GM23338 (cell line): ENCODE results near the gene ATP6V0E2. TPM values are rescaled to one million over a fixed set of nuclear protein-coding genes. Genes with fewer than 3 reads are reported as not detected.

ENCODE experiments used
- ATAC-seq: fragments of 200-7000 bp; cut with Tn5 transposase; 3 replicates; pipeline ENCODE4 v1.9.1; 2020
- DNase-seq: peaks from one replicate; pipeline ENCODE4 v3.0.0-alpha.2; 2015; ENCODE audit warnings: low spot score
- H2AFZ ChIP-seq: fragments of 200-600 bp; sonication (generic); 2 replicates; pipeline ENCODE4 v1.8.0; 2016; ENCODE audit warnings: antibody characterized with exemption, mild to moderate bottlenecking, moderate library complexity
- H3F3A ChIP-seq: fragments of 200-600 bp; sonication (generic); replicated peaks from 2 replicates; pipeline ENCODE4 v1.8.0; 2017; ENCODE audit warnings: antibody characterized with exemption, mixed run types, low read depth
- H3K27ac ChIP-seq: fragments of 200-600 bp; sonication (generic); 2 replicates; pipeline ENCODE4 v1.6.1; 2016; ENCODE audit warnings: low read depth
- H3K27me3 ChIP-seq: fragments of 200-600 bp; sonication (generic); 2 replicates; pipeline ENCODE4 v1.8.0; 2016; ENCODE audit warnings: mild to moderate bottlenecking, mixed run types, moderate library complexity; ENCODE audit not compliant: insufficient read depth
- H3K36me3 ChIP-seq: fragments of 200-600 bp; sonication (generic); 2 replicates; pipeline ENCODE4 v1.8.0; 2016; ENCODE audit warnings: mild to moderate bottlenecking; ENCODE audit not compliant: insufficient read depth
- H3K4me1 ChIP-seq: fragments of 200-600 bp; sonication (generic); 2 replicates; pipeline ENCODE4 v1.8.0; 2016; ENCODE audit warnings: mild to moderate bottlenecking, moderate library complexity; ENCODE audit not compliant: insufficient read depth
- H3K4me2 ChIP-seq: fragments of 200-600 bp; sonication (generic); 2 replicates; pipeline ENCODE4 v1.7.1; 2017; ENCODE audit warnings: mixed run types
- H3K4me3 ChIP-seq: fragments of 200-600 bp; sonication (generic); 2 replicates; pipeline ENCODE4 v1.6.1; 2016; ENCODE audit warnings: mixed run types
- H3K79me2 ChIP-seq: fragments of 200-600 bp; sonication (generic); replicated peaks from 2 replicates; pipeline ENCODE4 v1.8.0; 2017; ENCODE audit warnings: mild to moderate bottlenecking; ENCODE audit not compliant: insufficient read depth
- H3K9me2 ChIP-seq: fragments of 200-600 bp; sonication (generic); 2 replicates; pipeline ENCODE4 v1.8.0; 2017; ENCODE audit not compliant: insufficient read depth
- H4K20me1 ChIP-seq: fragments of 200-600 bp; sonication (generic); replicated peaks from 2 replicates; pipeline ENCODE4 v1.8.0; 2017; ENCODE audit warnings: mild to moderate bottlenecking; ENCODE audit not compliant: insufficient read depth
- H3K27ac Mint-ChIP-seq: 2 replicates; pipeline ENCODE4 v1.8.0; 2020; ENCODE audit warnings: inconsistent platforms, mild to moderate bottlenecking, moderate library complexity, mixed read lengths
- H3K27me3 Mint-ChIP-seq: 3 replicates; pipeline ENCODE4 v1.8.0; 2022; ENCODE audit warnings: low read depth, mild to moderate bottlenecking, moderate library complexity, mixed read lengths, inconsistent platforms; ENCODE audit not compliant: insufficient read depth, poor library complexity
- H3K36me3 Mint-ChIP-seq: 3 replicates; pipeline ENCODE4 v1.8.0; 2021; ENCODE audit warnings: low read depth, mild to moderate bottlenecking, inconsistent platforms, moderate library complexity, mixed read lengths
- H3K4me1 Mint-ChIP-seq: 3 replicates; pipeline ENCODE4 v1.8.0; 2020; ENCODE audit warnings: mild to moderate bottlenecking, inconsistent platforms, mixed read lengths
- H3K4me3 Mint-ChIP-seq: 3 replicates; pipeline ENCODE4 v1.8.0; 2021; ENCODE audit warnings: moderate library complexity, mild to moderate bottlenecking, inconsistent platforms, mixed read lengths
- H3K9me3 Mint-ChIP-seq: 3 replicates; pipeline ENCODE4 v1.8.0; 2020; ENCODE audit warnings: moderate library complexity, mild to moderate bottlenecking, inconsistent platforms, mixed read lengths
- CREB1 ChIP-seq: fragments of 250-450 bp; sonication (Bioruptor Pico); IDR thresholded peaks from 2 replicates; pipeline ENCODE4 v1.5.0; 2020; ENCODE audit warnings: low read depth, mild to moderate bottlenecking, moderate library complexity
- EZH2 ChIP-seq: fragments of 200-600 bp; sonication (generic); IDR thresholded peaks from one replicate; pipeline ENCODE4 v1.8.0; 2017; ENCODE audit warnings: antibody characterized with exemption, mild to moderate bottlenecking, low read depth; ENCODE audit not compliant: unreplicated experiment
- EZH2phosphoT487 ChIP-seq: fragments of 200-600 bp; sonication (generic); IDR thresholded peaks from one replicate; pipeline ENCODE4 v1.8.1; 2018; ENCODE audit warnings: antibody characterized with exemption; ENCODE audit not compliant: unreplicated experiment
- JUNB ChIP-seq: IDR thresholded peaks from one replicate; pipeline ENCODE4 v1.6.1; 2016; ENCODE audit warnings: antibody characterized with exemption; ENCODE audit not compliant: unreplicated experiment
- NANOG ChIP-seq: IDR thresholded peaks from 2 replicates; pipeline ENCODE4 v1.6.1; 2016; ENCODE audit warnings: antibody characterized with exemption, borderline replicate concordance
- POLR2AphosphoS5 ChIP-seq: IDR thresholded peaks from 2 replicates; pipeline ENCODE4 v1.6.1; 2016; ENCODE audit warnings: antibody characterized with exemption, low read depth
- STAT1 ChIP-seq: IDR thresholded peaks from one replicate; pipeline ENCODE4 v1.6.1; 2016; ENCODE audit warnings: antibody characterized with exemption; ENCODE audit not compliant: unreplicated experiment
- ZNF114 ChIP-seq: fragments of 250-450 bp; sonication (Bioruptor Pico); IDR thresholded peaks from 2 replicates; pipeline ENCODE4 v1.5.0; 2020; ENCODE audit warnings: mild to moderate bottlenecking, moderate library complexity
- ZNF331 ChIP-seq: fragments of 250-450 bp; sonication (Bioruptor Pico); IDR thresholded peaks from 2 replicates; pipeline ENCODE4 v1.5.0; 2020; ENCODE audit warnings: low read depth, mild to moderate bottlenecking, moderate library complexity
- polyA plus RNA-seq: library from polyadenylated mRNA; unstranded; fragments of >200 nt; fragmentation: Nextera tagmentation; extraction: Ambion mirVana; gene quantifications from 2 replicates; pipeline ENCODE4 v1.2.1, GENCODE V29; 2016
- total RNA-seq: library from RNA; depleted of rRNA; stranded (reverse); fragments of >200 nt; shearing (Covaris generic); gene quantifications from 2 replicates; pipeline ENCODE4 v1.2.3, GENCODE V29; 2014
- TF ChIP-seq, protein P1 (sequence below), 2 experiments: fragments of 200-600 bp in 1 of 2; sonication (generic) in 1 of 2; conservative IDR thresholded peaks; 2 replicates each; pipeline versions ENCODE4 v1.5.1 to v1.6.1; 2016 to 2017; ENCODE audit warnings: antibody characterized with exemption in 2 of 2, low read depth in 2 of 2, mild to moderate bottlenecking in 2 of 2, moderate library complexity in 1 of 2
- TF ChIP-seq, protein P2 (sequence below): fragments of 250-450 bp; sonication (Bioruptor Pico); IDR thresholded peaks from 2 replicates; pipeline ENCODE4 v1.5.0; 2020; ENCODE audit warnings: mild to moderate bottlenecking, moderate library complexity
- TF ChIP-seq, protein P3 (sequence below): IDR thresholded peaks from one replicate; pipeline ENCODE4 v1.6.1; 2018; ENCODE audit warnings: antibody characterized with exemption; ENCODE audit not compliant: unreplicated experiment

The ATP6V0E2 gene
- total and polyA plus RNA-seq, 2 experiments from 2014 or later: 15.6 to 34.7 TPM

DNA sequence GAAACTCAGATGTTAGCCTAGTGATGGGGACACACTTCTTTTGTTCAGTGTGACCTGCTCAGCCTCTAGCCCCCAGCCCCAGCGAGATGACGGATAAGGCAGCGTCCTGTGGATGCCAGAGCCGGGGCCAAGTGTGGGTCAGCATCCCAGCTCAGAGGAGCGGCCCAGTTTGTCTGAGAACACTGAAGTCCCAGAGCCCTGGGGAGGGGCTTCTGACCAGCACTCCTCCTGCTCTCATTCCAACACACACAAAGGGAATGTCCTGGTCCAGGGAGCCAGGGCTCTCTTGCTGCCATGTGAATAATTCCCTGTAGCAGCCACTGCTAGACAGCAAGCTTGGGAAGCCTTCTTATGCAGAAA, 4.5 kb upstream of the ATP6V0E2 start:
- Mint-ChIP-seq H3K4me1 (peaks cover 11% of the 10 kb centered on the region; the same call in 1 of the 3 replicates), H3K27me3 (peaks cover 11% of the 10 kb centered on the region), H3K4me3 (no peak overlapping the region), H3K36me3 (no peaks in the 10 kb centered on the region), H3K27ac (no peak overlapping the region), H3K9me3 (no peaks in the 10 kb centered on the region)
- no peaks in the 10 kb centered on the region for H3K9me2 ChIP-seq
- no peaks in the 10 kb centered on the region for H4K20me1 ChIP-seq
- DNase-seq (no peak), ATAC-seq (no peak)
- no peak overlapping the region for H3K27ac ChIP-seq
- peaks cover 9% of the 10 kb centered on the region; the same call in 1 of the 2 replicates for H3F3A ChIP-seq
- H2AFZ ChIP-seq: no peak overlapping the region
- H3K79me2 ChIP-seq: no peaks in the 10 kb centered on the region
- H3K27me3 ChIP-seq: peaks cover 14% of the 10 kb centered on the region
- no peak overlapping the region for H3K4me2 ChIP-seq
- TF ChIP-seq CREB1 (CRISPR knock-in tag) (no peak), POLR2AphosphoS5 (no peak), ZNF114 (CRISPR knock-in tag) (no peak), ZNF331 (CRISPR knock-in tag) (no peak), EZH2phosphoT487 (no peak), EZH2 (no peak), NANOG (no peak), STAT1 (no peak), JUNB (no peak)
- TF ChIP-seq, protein P1, sequence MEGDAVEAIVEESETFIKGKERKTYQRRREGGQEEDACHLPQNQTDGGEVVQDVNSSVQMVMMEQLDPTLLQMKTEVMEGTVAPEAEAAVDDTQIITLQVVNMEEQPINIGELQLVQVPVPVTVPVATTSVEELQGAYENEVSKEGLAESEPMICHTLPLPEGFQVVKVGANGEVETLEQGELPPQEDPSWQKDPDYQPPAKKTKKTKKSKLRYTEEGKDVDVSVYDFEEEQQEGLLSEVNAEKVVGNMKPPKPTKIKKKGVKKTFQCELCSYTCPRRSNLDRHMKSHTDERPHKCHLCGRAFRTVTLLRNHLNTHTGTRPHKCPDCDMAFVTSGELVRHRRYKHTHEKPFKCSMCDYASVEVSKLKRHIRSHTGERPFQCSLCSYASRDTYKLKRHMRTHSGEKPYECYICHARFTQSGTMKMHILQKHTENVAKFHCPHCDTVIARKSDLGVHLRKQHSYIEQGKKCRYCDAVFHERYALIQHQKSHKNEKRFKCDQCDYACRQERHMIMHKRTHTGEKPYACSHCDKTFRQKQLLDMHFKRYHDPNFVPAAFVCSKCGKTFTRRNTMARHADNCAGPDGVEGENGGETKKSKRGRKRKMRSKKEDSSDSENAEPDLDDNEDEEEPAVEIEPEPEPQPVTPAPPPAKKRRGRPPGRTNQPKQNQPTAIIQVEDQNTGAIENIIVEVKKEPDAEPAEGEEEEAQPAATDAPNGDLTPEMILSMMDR (conservative IDR thresholded peaks at IDR 0.05; ENCODE audit: low read depth in 2 of 2): no peak
- TF ChIP-seq, protein P2, sequence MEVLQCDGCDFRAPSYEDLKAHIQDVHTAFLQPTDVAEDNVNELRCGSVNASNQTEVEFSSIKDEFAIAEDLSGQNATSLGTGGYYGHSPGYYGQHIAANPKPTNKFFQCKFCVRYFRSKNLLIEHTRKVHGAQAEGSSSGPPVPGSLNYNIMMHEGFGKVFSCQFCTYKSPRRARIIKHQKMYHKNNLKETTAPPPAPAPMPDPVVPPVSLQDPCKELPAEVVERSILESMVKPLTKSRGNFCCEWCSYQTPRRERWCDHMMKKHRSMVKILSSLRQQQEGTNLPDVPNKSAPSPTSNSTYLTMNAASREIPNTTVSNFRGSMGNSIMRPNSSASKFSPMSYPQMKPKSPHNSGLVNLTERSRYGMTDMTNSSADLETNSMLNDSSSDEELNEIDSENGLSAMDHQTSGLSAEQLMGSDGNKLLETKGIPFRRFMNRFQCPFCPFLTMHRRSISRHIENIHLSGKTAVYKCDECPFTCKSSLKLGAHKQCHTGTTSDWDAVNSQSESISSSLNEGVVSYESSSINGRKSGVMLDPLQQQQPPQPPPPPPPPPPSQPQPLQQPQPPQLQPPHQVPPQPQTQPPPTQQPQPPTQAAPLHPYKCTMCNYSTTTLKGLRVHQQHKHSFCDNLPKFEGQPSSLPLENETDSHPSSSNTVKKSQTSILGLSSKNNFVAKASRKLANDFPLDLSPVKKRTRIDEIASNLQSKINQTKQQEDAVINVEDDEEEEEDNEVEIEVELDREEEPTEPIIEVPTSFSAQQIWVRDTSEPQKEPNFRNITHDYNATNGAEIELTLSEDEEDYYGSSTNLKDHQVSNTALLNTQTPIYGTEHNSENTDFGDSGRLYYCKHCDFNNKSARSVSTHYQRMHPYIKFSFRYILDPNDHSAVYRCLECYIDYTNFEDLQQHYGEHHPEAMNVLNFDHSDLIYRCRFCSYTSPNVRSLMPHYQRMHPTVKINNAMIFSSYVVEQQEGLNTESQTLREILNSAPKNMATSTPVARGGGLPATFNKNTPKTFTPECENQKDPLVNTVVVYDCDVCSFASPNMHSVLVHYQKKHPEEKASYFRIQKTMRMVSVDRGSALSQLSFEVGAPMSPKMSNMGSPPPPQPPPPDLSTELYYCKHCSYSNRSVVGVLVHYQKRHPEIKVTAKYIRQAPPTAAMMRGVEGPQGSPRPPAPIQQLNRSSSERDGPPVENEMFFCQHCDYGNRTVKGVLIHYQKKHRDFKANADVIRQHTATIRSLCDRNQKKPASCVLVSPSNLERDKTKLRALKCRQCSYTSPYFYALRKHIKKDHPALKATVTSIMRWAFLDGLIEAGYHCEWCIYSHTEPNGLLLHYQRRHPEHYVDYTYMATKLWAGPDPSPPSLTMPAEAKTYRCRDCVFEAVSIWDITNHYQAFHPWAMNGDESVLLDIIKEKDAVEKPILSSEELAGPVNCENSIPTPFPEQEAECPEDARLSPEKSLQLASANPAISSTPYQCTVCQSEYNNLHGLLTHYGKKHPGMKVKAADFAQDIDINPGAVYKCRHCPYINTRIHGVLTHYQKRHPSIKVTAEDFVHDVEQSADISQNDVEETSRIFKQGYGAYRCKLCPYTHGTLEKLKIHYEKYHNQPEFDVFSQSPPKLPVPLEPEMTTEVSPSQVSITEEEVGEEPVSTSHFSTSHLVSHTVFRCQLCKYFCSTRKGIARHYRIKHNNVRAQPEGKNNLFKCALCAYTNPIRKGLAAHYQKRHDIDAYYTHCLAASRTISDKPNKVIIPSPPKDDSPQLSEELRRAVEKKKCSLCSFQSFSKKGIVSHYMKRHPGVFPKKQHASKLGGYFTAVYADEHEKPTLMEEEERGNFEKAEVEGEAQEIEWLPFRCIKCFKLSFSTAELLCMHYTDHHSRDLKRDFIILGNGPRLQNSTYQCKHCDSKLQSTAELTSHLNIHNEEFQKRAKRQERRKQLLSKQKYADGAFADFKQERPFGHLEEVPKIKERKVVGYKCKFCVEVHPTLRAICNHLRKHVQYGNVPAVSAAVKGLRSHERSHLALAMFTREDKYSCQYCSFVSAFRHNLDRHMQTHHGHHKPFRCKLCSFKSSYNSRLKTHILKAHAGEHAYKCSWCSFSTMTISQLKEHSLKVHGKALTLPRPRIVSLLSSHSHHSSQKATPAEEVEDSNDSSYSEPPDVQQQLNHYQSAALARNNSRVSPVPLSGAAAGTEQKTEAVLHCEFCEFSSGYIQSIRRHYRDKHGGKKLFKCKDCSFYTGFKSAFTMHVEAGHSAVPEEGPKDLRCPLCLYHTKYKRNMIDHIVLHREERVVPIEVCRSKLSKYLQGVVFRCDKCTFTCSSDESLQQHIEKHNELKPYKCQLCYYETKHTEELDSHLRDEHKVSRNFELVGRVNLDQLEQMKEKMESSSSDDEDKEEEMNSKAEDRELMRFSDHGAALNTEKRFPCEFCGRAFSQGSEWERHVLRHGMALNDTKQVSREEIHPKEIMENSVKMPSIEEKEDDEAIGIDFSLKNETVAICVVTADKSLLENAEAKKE (CRISPR knock-in tag): no peak
- TF ChIP-seq, protein P3, sequence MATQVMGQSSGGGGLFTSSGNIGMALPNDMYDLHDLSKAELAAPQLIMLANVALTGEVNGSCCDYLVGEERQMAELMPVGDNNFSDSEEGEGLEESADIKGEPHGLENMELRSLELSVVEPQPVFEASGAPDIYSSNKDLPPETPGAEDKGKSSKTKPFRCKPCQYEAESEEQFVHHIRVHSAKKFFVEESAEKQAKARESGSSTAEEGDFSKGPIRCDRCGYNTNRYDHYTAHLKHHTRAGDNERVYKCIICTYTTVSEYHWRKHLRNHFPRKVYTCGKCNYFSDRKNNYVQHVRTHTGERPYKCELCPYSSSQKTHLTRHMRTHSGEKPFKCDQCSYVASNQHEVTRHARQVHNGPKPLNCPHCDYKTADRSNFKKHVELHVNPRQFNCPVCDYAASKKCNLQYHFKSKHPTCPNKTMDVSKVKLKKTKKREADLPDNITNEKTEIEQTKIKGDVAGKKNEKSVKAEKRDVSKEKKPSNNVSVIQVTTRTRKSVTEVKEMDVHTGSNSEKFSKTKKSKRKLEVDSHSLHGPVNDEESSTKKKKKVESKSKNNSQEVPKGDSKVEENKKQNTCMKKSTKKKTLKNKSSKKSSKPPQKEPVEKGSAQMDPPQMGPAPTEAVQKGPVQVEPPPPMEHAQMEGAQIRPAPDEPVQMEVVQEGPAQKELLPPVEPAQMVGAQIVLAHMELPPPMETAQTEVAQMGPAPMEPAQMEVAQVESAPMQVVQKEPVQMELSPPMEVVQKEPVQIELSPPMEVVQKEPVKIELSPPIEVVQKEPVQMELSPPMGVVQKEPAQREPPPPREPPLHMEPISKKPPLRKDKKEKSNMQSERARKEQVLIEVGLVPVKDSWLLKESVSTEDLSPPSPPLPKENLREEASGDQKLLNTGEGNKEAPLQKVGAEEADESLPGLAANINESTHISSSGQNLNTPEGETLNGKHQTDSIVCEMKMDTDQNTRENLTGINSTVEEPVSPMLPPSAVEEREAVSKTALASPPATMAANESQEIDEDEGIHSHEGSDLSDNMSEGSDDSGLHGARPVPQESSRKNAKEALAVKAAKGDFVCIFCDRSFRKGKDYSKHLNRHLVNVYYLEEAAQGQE: no peak
- no peak overlapping the region for H3K4me3 ChIP-seq
- H3K4me1 ChIP-seq: peaks cover 6% of the 10 kb centered on the region; the same call in 1 of the 2 replicates
- no peaks in the 10 kb centered on the region for H3K36me3 ChIP-seq
